Embryonic facial prominence (tissue), 1 donor: Measurements from ENCODE around the gene CCHCR1.

Experiments used
- DNase-seq: peaks from one replicate; pipeline ENCODE4 v3.0.0-alpha.2; 2016; ENCODE audit errors: extremely low spot score

Gene CCHCR1

DNA sequence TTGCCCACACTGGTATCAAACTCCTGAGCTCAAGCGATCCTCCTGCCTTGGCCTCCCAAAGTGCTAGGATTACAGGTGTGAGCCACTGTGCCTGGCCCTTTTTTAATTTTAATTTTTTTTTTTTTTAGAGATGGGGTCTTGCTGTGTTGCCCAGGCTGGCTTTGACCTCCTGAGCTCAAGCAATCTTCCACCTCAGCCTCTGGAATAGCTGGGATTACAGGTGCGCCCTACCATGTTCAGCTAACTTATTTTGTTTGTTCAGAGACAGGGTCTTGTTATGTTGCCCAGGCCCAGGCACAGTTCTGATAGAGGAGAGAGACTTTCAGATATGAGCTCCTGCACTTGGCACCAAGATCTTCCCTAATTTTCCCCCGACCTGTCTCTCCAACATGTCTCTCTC lies 26.9 kb downstream of the CCHCR1 start:
- DNase-seq = no peak

DNA sequence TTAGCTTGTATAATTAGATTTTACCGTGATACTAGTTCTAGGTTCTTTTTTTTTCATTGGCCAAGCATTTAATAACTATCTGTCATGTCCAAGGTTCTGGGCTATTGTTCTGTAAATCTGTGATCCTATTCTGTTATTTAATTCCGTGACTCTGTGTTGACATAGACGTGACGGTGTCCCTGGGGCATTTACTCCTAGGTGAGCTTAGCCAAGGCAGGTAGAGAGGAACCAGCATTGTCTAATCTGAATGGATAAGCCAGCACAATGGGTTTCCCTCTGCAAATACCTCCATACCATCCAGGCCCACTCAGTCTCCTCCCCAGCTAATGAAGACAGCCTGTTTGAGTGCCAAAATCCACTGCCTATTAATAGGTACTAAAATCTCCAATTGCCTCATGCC lies 28.5 kb downstream of the CCHCR1 start:
- no peak for DNase-seq

- DNase-seq = no peak
These were observed 29.4 kb downstream of the CCHCR1 start for GRCh38 chr6:31128093-31128676.

- no peak for DNase-seq
These were observed 31.0 kb downstream of the CCHCR1 start for GRCh38 chr6:31126396-31127175.

- DNase-seq = no peak
These were observed 31.8 kb downstream of the CCHCR1 start for GRCh38 chr6:31125586-31126363.

DNA sequence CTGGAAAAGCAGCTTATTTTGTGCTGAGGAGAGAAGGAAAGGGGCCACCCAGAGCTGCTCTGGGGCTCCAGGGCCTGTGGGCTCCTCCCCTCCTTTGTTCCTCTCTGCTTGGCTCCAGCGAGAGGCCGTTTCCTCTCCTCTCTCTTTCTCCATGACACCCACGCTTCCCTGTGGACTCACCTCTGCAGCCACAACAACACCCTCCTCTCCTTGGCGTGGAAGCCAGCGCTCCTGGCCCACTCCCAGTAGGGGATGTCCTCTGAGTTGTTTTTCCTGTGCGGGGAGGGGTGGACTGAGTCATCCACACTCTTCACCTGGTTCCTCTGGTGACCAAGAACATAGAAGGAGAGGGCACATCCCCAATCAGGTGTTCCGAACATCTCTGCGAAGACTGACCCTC lies 32.4 kb downstream of the CCHCR1 start:
- no peak for DNase-seq

DNA sequence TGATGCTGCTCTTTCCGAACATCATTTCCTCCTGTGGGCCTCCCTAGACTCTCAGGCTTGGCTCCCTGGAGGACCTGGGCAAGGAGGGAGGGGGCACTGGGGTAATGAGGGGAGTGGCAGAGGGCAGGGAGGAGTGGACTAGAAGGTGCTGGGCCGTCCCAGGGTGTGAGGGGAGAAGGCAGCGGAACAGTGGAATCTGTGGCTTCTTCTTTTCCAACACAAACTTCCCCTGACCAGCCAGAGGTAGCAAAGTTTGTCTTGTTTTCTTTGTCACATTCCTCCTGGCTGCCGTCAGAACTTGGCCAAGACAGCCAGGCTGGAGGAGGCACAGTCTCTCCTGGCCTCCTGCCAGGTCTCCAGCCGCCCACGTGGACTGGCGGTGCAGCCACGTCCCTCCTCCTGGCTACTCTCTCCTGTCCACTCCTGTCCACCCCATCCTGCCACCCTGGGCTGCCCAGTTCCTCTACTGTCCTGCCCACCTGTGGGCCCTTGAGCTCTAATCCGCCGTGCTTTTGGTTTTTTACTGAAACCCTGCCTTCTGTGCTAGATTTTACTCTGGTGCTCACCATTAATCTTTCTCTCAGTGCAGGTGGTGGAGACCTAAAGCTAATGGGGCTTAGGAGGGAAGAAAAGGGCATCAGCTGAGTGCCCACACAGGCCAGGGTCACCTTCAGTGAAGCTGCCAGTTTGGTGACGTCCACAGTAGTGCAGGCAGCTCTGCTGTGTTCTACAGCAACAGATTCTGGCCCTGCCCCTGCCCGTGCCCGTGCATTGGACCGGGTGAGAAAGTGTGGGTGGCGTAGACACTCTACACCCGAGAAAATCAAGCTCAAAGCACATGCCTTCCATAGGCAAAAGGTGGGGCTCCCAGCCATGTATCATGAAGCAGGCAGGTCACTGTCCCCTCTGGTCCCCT lies 34.6 kb downstream of the CCHCR1 start:
- no peak for DNase-seq

- DNase-seq = no peak
These were observed 36.3 kb downstream of the CCHCR1 start for GRCh38 chr6:31121131-31121790.

- DNase-seq = no peak
These were observed 37.3 kb downstream of the CCHCR1 start, which contains the start of gene CDSN for GRCh38 chr6:31120151-31120915. TSS of gene CDSN (minus strand) at chr6:31120446. CDS start at chr6:31120419, 27 bp downstream.

- no peak for DNase-seq
These were observed 39.4 kb downstream of the CCHCR1 start for GRCh38 chr6:31118178-31118577.

DNA sequence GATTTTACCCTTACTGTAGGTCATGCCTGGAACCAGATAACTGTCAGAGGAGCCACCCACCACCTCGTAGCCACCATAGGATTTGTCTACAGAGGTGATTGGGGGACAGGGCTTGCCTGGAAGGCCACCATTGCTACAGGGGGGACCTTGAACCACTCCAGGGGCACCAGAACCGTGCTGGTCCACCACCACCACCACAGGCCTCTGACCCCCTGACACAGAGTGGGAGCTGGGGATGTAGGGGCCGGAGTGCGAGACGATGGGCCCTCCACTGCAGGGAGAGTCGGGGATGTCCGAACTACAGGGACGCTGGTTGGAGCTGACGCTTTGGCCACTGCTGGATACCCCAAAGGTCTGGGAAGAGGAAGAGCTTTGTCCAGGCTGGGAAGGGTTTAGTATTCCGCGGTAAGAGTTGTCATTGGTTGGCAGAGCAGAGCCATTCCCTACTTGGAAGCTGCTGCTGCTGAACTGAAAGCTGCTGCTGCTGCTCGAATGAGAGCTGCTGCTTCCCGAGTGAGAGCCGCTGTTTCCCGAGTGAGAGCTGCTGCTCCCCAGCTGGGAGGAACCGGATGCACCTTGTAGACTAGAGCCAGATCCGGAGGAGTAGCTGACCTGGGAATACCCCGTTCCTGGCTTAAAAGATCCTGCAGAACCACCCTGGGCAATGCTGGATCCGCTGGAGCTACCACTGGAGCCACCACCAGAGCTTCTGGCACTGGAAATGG lies 40.8 kb downstream of the CCHCR1 start:
- no peak for DNase-seq

- no peak for DNase-seq
These were observed 41.6 kb downstream of the CCHCR1 start for GRCh38 chr6:31115941-31116560.

DNA sequence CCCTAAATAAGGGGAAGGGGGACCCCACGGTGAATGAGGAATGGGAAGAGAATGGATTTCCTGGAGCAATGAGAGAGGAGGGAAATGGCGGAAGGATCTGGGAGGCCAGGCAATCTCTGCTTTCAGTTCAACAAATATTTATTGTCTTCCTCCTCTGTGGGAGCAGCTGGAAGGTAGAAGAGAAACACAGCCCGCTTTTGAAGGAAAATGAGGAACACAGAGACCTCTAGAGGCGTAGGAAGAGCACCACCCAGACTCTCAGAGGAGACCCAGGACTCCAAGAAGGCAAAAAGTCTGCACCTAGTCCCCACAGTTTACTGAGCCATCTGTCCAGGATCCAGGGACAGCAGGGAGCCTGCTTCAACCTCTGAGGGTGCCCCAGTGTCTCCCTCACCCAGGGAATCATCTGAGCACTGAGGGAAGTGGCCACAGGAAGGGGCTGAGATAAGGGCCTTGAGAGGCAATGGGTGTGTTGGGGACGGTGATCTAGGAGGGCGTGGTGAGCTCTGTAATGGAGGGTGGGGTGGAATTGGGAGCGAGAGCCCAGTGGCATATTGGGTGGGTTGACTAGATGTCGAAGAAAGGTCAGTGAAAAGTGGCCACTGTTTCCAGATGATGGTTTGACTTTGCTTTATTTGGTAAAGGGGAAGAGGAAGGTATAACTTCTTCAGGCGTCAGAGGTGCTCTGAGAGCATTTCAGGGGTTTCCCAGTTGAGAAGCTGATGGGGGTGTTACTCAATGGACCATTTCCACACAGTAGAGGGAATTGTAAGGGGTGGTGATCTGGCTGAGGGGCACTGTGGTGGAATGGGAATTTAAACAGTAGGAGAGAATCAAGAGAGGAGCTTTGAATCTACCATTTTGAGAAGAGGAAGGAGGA lies 42.4 kb downstream of the CCHCR1 start:
- no peak for DNase-seq

- DNase-seq = no peak
These were observed 43.1 kb downstream of the CCHCR1 start, which contains the start of gene PSORS1C1 for GRCh38 chr6:31114541-31114878. TSS of gene PSORS1C1 (plus strand) at chr6:31114800. CDS start at chr6:31129633, 14,833 bp downstream.

- no peak for DNase-seq
These were observed 43.6 kb downstream of the CCHCR1 start for GRCh38 chr6:31113861-31114540.

DNA sequence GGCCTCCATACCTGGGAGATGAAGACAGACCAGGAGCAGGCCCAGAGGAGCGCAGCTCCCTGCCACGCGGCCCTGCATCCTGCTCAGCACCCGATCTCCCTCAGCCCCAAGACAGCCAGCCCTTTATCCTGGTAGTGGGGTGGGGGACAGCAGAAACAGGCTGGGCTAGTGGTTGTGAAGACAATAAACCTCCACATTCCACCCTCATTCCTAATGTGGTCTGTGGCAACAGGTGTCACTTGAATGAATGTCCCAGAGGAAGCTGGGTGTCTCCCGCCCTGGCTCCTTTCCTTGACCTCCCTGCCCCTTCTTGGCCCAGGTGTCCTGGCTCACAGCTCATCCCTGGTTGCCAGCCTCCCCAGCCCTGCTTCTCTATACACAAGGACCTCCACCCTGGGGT lies 45.1 kb downstream of the CCHCR1 start, which contains the start of gene C6orf15:
Gene C6orf15, minus strand, starts transcription at position 98 of the 400 bp plus-strand sequence. Its CDS starts 20 bp downstream, at position 78.
- no peak for DNase-seq

DNA sequence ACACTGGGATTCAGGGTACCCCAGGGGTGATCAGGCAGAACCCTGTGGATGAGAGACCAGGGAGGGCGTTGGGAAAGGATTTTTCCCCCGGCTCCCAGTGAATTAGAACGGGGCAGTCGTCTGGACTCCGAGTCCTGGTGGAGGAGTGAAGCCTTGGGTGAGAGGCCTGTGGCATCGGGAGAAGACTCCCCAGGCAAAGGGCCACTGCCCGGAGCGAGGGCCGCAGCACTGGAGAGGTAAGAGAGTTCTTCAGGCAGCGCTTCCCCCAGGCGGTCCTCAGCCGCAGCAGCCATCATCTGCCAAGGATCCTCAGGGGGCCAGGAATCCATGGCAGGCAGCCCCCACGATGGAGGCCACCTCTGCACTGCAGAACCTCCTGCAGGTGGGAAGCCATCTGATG lies 45.9 kb downstream of the CCHCR1 start:
- DNase-seq = no peak
